ENCODE measurements around the gene BEND5.

The BEND5 gene

GRCh38 chr1:48749068-48749467, 27.6 kb downstream of the BEND5 start:
- Mint-ChIP-seq H3K4me3 (no peak overlapping the region), H3K27me3 (no peaks in the 10 kb centered on the region), H3K9me3 (no peaks in the 10 kb centered on the region), H3K27ac (peak overlapping the region; percentile 53), H3K36me3 (peaks cover 48% of the 10 kb centered on the region), H3K4me1 (peaks cover 51% of the 10 kb centered on the region)
- no peak for ATAC-seq

- H3K9me3 Mint-ChIP-seq, result no peaks in the 10 kb centered on the region
- H3K27me3 Mint-ChIP-seq, result no peaks in the 10 kb centered on the region
- ATAC-seq, result no peak
- H3K4me1 Mint-ChIP-seq, result peaks cover 40% of the 10 kb centered on the region
- H3K27ac Mint-ChIP-seq, result no peak overlapping the region
- H3K4me3 Mint-ChIP-seq, result no peak overlapping the region
- H3K36me3 Mint-ChIP-seq, result peaks cover 47% of the 10 kb centered on the region
Measured at GRCh38 chr1:48746906-48747305, 29.8 kb downstream of the BEND5 start.

GRCh38 chr1:48744032-48744431, 32.7 kb downstream of the BEND5 start:
- no peak overlapping the region for H3K4me3 Mint-ChIP-seq
- no peaks in the 10 kb centered on the region for H3K9me3 Mint-ChIP-seq
- peaks cover 21% of the 10 kb centered on the region for H3K4me1 Mint-ChIP-seq
- ATAC-seq, result no peak
- no peaks in the 10 kb centered on the region for H3K27me3 Mint-ChIP-seq
- no peak overlapping the region for H3K27ac Mint-ChIP-seq
- H3K36me3 Mint-ChIP-seq, result peaks cover 64% of the 10 kb centered on the region

GRCh38 chr1:48743480-48743879, 33.2 kb downstream of the BEND5 start:
- H3K27ac Mint-ChIP-seq, result no peak overlapping the region
- H3K4me3 Mint-ChIP-seq, result no peak overlapping the region
- H3K36me3 Mint-ChIP-seq, result peaks cover 65% of the 10 kb centered on the region
- no peaks in the 10 kb centered on the region for H3K27me3 Mint-ChIP-seq
- no peak for ATAC-seq
- H3K9me3 Mint-ChIP-seq, result no peaks in the 10 kb centered on the region
- peaks cover 23% of the 10 kb centered on the region for H3K4me1 Mint-ChIP-seq

GRCh38 chr1:48741380-48741779, 35.3 kb downstream of the BEND5 start:
- ATAC-seq, result no peak
- Mint-ChIP-seq H3K27ac (no peak overlapping the region), H3K27me3 (no peaks in the 10 kb centered on the region), H3K9me3 (no peaks in the 10 kb centered on the region), H3K4me1 (peaks cover 23% of the 10 kb centered on the region), H3K4me3 (no peak overlapping the region), H3K36me3 (peaks cover 59% of the 10 kb centered on the region)

GRCh38 chr1:48740621-48741020, 36.1 kb downstream of the BEND5 start:
- Mint-ChIP-seq H3K4me1 (peaks cover 19% of the 10 kb centered on the region), H3K27me3 (no peaks in the 10 kb centered on the region), H3K9me3 (no peaks in the 10 kb centered on the region), H3K27ac (no peak overlapping the region), H3K36me3 (peaks cover 54% of the 10 kb centered on the region), H3K4me3 (no peak overlapping the region)
- ATAC-seq, result no peak

GRCh38 chr1:48739091-48739490, 37.6 kb downstream of the BEND5 start:
- no peak for ATAC-seq
- Mint-ChIP-seq H3K9me3 (no peaks in the 10 kb centered on the region), H3K4me1 (peaks cover 7% of the 10 kb centered on the region), H3K4me3 (no peak overlapping the region), H3K27ac (peak overlapping the region; percentile 28), H3K36me3 (peaks cover 41% of the 10 kb centered on the region), H3K27me3 (no peaks in the 10 kb centered on the region)

- Mint-ChIP-seq H3K36me3 (peaks cover 41% of the 10 kb centered on the region), H3K4me1 (peaks cover 7% of the 10 kb centered on the region), H3K4me3 (no peak overlapping the region), H3K27ac (no peak overlapping the region), H3K27me3 (no peaks in the 10 kb centered on the region), H3K9me3 (no peaks in the 10 kb centered on the region)
- no peak for ATAC-seq
Measured at GRCh38 chr1:48738356-48738755, 38.3 kb downstream of the BEND5 start.

- Mint-ChIP-seq H3K27ac (no peak overlapping the region), H3K4me3 (no peak overlapping the region), H3K36me3 (peaks cover 21% of the 10 kb centered on the region), H3K4me1 (peaks cover 7% of the 10 kb centered on the region), H3K9me3 (no peaks in the 10 kb centered on the region), H3K27me3 (no peaks in the 10 kb centered on the region)
- ATAC-seq, result no peak
Measured at GRCh38 chr1:48735796-48736195, 40.9 kb downstream of the BEND5 start.

- no peak for ATAC-seq
- Mint-ChIP-seq H3K27ac (no peak overlapping the region), H3K36me3 (peaks cover 21% of the 10 kb centered on the region), H3K4me1 (peaks cover 11% of the 10 kb centered on the region), H3K27me3 (no peaks in the 10 kb centered on the region), H3K4me3 (peak overlapping the region; percentile 46), H3K9me3 (no peaks in the 10 kb centered on the region)
Measured at GRCh38 chr1:48730164-48730910, 46.4 kb downstream of the BEND5 start.

- no peak overlapping the region for H3K4me3 Mint-ChIP-seq
- H3K4me1 Mint-ChIP-seq, result peaks cover 18% of the 10 kb centered on the region
- no peaks in the 10 kb centered on the region for H3K9me3 Mint-ChIP-seq
Measured at GRCh38 chr1:48728584-48728983, 48.1 kb downstream of the BEND5 start.

GRCh38 chr1:48726557-48727215, 50.0 kb downstream of the BEND5 start:
- Mint-ChIP-seq H3K4me1 (peaks cover 18% of the 10 kb centered on the region), H3K4me3 (no peak overlapping the region), H3K27ac (no peak overlapping the region), H3K9me3 (no peaks in the 10 kb centered on the region), H3K27me3 (no peaks in the 10 kb centered on the region), H3K36me3 (peaks cover 21% of the 10 kb centered on the region)
- ATAC-seq, result no peak

More at GRCh38 chr1:48728584-48728983, 48.1 kb downstream of the BEND5 start:
- Mint-ChIP-seq H3K36me3 (peaks cover 21% of the 10 kb centered on the region), H3K27me3 (no peaks in the 10 kb centered on the region), H3K27ac (no peak overlapping the region)
- ATAC-seq, result no peak

GRCh38 chr1:48726139-48726538, 50.6 kb downstream of the BEND5 start:
- Mint-ChIP-seq H3K4me3 (no peak overlapping the region), H3K27ac (no peak overlapping the region), H3K27me3 (no peaks in the 10 kb centered on the region), H3K4me1 (peaks cover 18% of the 10 kb centered on the region), H3K36me3 (peaks cover 21% of the 10 kb centered on the region), H3K9me3 (no peaks in the 10 kb centered on the region)
- ATAC-seq, result no peak

- Mint-ChIP-seq H3K4me1 (peaks cover 17% of the 10 kb centered on the region), H3K27ac (no peak overlapping the region), H3K4me3 (no peak overlapping the region), H3K27me3 (no peaks in the 10 kb centered on the region), H3K9me3 (no peaks in the 10 kb centered on the region), H3K36me3 (peaks cover 21% of the 10 kb centered on the region)
- ATAC-seq, result no peak
Measured at GRCh38 chr1:48725341-48726046, 51.2 kb downstream of the BEND5 start.

- Mint-ChIP-seq H3K27ac (no peak overlapping the region), H3K9me3 (no peaks in the 10 kb centered on the region), H3K4me3 (no peak overlapping the region), H3K27me3 (no peaks in the 10 kb centered on the region), H3K36me3 (no peaks in the 10 kb centered on the region), H3K4me1 (peaks cover 7% of the 10 kb centered on the region)
- ATAC-seq, result no peak
Measured at GRCh38 chr1:48720929-48721328, 55.8 kb downstream of the BEND5 start.
